GM23338 (cell line): ENCODE results near the gene SNAP47. TPM values are rescaled to one million over a fixed set of nuclear protein-coding genes. Genes with fewer than 3 reads are reported as not detected.

ENCODE experiments used
- ATAC-seq: fragments of 200-7000 bp; cut with Tn5 transposase; 3 replicates; pipeline ENCODE4 v1.9.1; 2020
- DNase-seq: peaks from one replicate; pipeline ENCODE4 v3.0.0-alpha.2; 2015; ENCODE audit warnings: low spot score
- H2AFZ ChIP-seq: fragments of 200-600 bp; sonication (generic); 2 replicates; pipeline ENCODE4 v1.8.0; 2016; ENCODE audit warnings: antibody characterized with exemption, mild to moderate bottlenecking, moderate library complexity
- H3F3A ChIP-seq: fragments of 200-600 bp; sonication (generic); replicated peaks from 2 replicates; pipeline ENCODE4 v1.8.0; 2017; ENCODE audit warnings: antibody characterized with exemption, mixed run types, low read depth
- H3K27ac ChIP-seq: fragments of 200-600 bp; sonication (generic); 2 replicates; pipeline ENCODE4 v1.6.1; 2016; ENCODE audit warnings: low read depth
- H3K27me3 ChIP-seq: fragments of 200-600 bp; sonication (generic); 2 replicates; pipeline ENCODE4 v1.8.0; 2016; ENCODE audit warnings: mild to moderate bottlenecking, mixed run types, moderate library complexity; ENCODE audit not compliant: insufficient read depth
- H3K36me3 ChIP-seq: fragments of 200-600 bp; sonication (generic); 2 replicates; pipeline ENCODE4 v1.8.0; 2016; ENCODE audit warnings: mild to moderate bottlenecking; ENCODE audit not compliant: insufficient read depth
- H3K4me1 ChIP-seq: fragments of 200-600 bp; sonication (generic); 2 replicates; pipeline ENCODE4 v1.8.0; 2016; ENCODE audit warnings: mild to moderate bottlenecking, moderate library complexity; ENCODE audit not compliant: insufficient read depth
- H3K4me2 ChIP-seq: fragments of 200-600 bp; sonication (generic); 2 replicates; pipeline ENCODE4 v1.7.1; 2017; ENCODE audit warnings: mixed run types
- H3K4me3 ChIP-seq: fragments of 200-600 bp; sonication (generic); 2 replicates; pipeline ENCODE4 v1.6.1; 2016; ENCODE audit warnings: mixed run types
- H3K79me2 ChIP-seq: fragments of 200-600 bp; sonication (generic); replicated peaks from 2 replicates; pipeline ENCODE4 v1.8.0; 2017; ENCODE audit warnings: mild to moderate bottlenecking; ENCODE audit not compliant: insufficient read depth
- H3K9me2 ChIP-seq: fragments of 200-600 bp; sonication (generic); 2 replicates; pipeline ENCODE4 v1.8.0; 2017; ENCODE audit not compliant: insufficient read depth
- H4K20me1 ChIP-seq: fragments of 200-600 bp; sonication (generic); replicated peaks from 2 replicates; pipeline ENCODE4 v1.8.0; 2017; ENCODE audit warnings: mild to moderate bottlenecking; ENCODE audit not compliant: insufficient read depth
- H3K27ac Mint-ChIP-seq: 2 replicates; pipeline ENCODE4 v1.8.0; 2020; ENCODE audit warnings: inconsistent platforms, mild to moderate bottlenecking, moderate library complexity, mixed read lengths
- H3K27me3 Mint-ChIP-seq: 3 replicates; pipeline ENCODE4 v1.8.0; 2022; ENCODE audit warnings: low read depth, mild to moderate bottlenecking, moderate library complexity, mixed read lengths, inconsistent platforms; ENCODE audit not compliant: insufficient read depth, poor library complexity
- H3K36me3 Mint-ChIP-seq: 3 replicates; pipeline ENCODE4 v1.8.0; 2021; ENCODE audit warnings: low read depth, mild to moderate bottlenecking, inconsistent platforms, moderate library complexity, mixed read lengths
- H3K4me1 Mint-ChIP-seq: 3 replicates; pipeline ENCODE4 v1.8.0; 2020; ENCODE audit warnings: mild to moderate bottlenecking, inconsistent platforms, mixed read lengths
- H3K4me3 Mint-ChIP-seq: 3 replicates; pipeline ENCODE4 v1.8.0; 2021; ENCODE audit warnings: moderate library complexity, mild to moderate bottlenecking, inconsistent platforms, mixed read lengths
- H3K9me3 Mint-ChIP-seq: 3 replicates; pipeline ENCODE4 v1.8.0; 2020; ENCODE audit warnings: moderate library complexity, mild to moderate bottlenecking, inconsistent platforms, mixed read lengths
- CREB1 ChIP-seq: fragments of 250-450 bp; sonication (Bioruptor Pico); IDR thresholded peaks from 2 replicates; pipeline ENCODE4 v1.5.0; 2020; ENCODE audit warnings: low read depth, mild to moderate bottlenecking, moderate library complexity
- EZH2 ChIP-seq: fragments of 200-600 bp; sonication (generic); IDR thresholded peaks from one replicate; pipeline ENCODE4 v1.8.0; 2017; ENCODE audit warnings: antibody characterized with exemption, mild to moderate bottlenecking, low read depth; ENCODE audit not compliant: unreplicated experiment
- JUNB ChIP-seq: IDR thresholded peaks from one replicate; pipeline ENCODE4 v1.6.1; 2016; ENCODE audit warnings: antibody characterized with exemption; ENCODE audit not compliant: unreplicated experiment
- NANOG ChIP-seq: IDR thresholded peaks from 2 replicates; pipeline ENCODE4 v1.6.1; 2016; ENCODE audit warnings: antibody characterized with exemption, borderline replicate concordance
- POLR2AphosphoS5 ChIP-seq: IDR thresholded peaks from 2 replicates; pipeline ENCODE4 v1.6.1; 2016; ENCODE audit warnings: antibody characterized with exemption, low read depth
- STAT1 ChIP-seq: IDR thresholded peaks from one replicate; pipeline ENCODE4 v1.6.1; 2016; ENCODE audit warnings: antibody characterized with exemption; ENCODE audit not compliant: unreplicated experiment
- ZNF114 ChIP-seq: fragments of 250-450 bp; sonication (Bioruptor Pico); IDR thresholded peaks from 2 replicates; pipeline ENCODE4 v1.5.0; 2020; ENCODE audit warnings: mild to moderate bottlenecking, moderate library complexity
- ZNF331 ChIP-seq: fragments of 250-450 bp; sonication (Bioruptor Pico); IDR thresholded peaks from 2 replicates; pipeline ENCODE4 v1.5.0; 2020; ENCODE audit warnings: low read depth, mild to moderate bottlenecking, moderate library complexity
- ZNF462 ChIP-seq: fragments of 250-450 bp; sonication (Bioruptor Pico); IDR thresholded peaks from 2 replicates; pipeline ENCODE4 v1.5.0; 2020; ENCODE audit warnings: mild to moderate bottlenecking, moderate library complexity
- polyA plus RNA-seq: library from polyadenylated mRNA; unstranded; fragments of >200 nt; fragmentation: Nextera tagmentation; extraction: Ambion mirVana; gene quantifications from 2 replicates; pipeline ENCODE4 v1.2.1, GENCODE V29; 2016
- total RNA-seq: library from RNA; depleted of rRNA; stranded (reverse); fragments of >200 nt; shearing (Covaris generic); gene quantifications from 2 replicates; pipeline ENCODE4 v1.2.3, GENCODE V29; 2014
- TF ChIP-seq, protein P1 (sequence below): IDR thresholded peaks from one replicate; pipeline ENCODE4 v1.6.1; 2018; ENCODE audit warnings: antibody characterized with exemption; ENCODE audit not compliant: unreplicated experiment
- TF ChIP-seq, protein P2 (sequence below), 2 experiments: fragments of 200-600 bp in 1 of 2; sonication (generic) in 1 of 2; conservative IDR thresholded peaks; 2 replicates each; pipeline versions ENCODE4 v1.5.1 to v1.6.1; 2016 to 2017; ENCODE audit warnings: antibody characterized with exemption in 2 of 2, low read depth in 2 of 2, mild to moderate bottlenecking in 2 of 2, moderate library complexity in 1 of 2

SNAP47 gene
- total and polyA plus RNA-seq, 2 experiments from 2014 or later = 19.5 to 51.8 TPM

DNA sequence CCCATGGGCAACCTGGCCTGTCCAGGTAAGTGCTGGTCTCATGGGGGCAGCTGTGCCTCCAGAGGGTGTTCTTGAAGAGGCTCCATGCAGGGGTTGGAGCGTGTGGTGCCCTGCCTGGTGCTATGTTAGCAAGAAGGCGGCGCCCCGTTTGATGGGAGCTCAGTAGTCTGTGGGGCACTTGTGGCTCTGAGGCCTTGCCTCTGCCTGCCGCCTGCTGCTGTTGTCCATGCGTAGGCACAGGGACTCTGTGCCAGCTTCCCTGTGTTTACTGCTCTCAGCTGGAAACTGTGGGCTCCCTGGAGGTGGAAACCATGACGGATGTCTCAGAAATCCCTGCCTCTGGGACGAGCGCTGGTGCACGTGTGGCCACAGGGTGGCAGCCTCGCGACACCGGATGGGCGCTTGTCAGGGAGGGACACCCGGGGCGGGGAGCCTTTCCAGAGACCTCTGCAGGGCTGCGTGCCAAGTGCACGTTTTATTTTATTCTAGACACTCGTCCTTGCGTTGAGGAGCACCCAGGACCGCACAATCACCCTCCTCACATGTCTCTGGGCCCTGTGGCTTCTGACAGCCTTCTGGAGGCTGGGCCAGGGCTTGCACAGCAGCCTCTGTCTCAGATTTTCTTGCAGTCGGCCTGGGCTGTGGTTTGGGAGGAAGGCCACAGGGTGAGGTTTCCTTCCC, 27.1 kb downstream of the SNAP47 start:
- H3K4me1 ChIP-seq = no peaks in the 10 kb centered on the region
- H3K27ac ChIP-seq = no peak overlapping the region
- ATAC-seq (peak; percentile 97), DNase-seq (peak; percentile 95)
- Mint-ChIP-seq H3K4me1 (no peaks in the 10 kb centered on the region; the same call in 2 of the 3 replicates), H3K27me3 (peaks cover 5% of the 10 kb centered on the region), H3K9me3 (no peaks in the 10 kb centered on the region), H3K27ac (no peak overlapping the region; the same call in 1 of the 2 replicates), H3K4me3 (no peak overlapping the region), H3K36me3 (peaks cover 40% of the 10 kb centered on the region)
- H2AFZ ChIP-seq = no peak overlapping the region
- no peaks in the 10 kb centered on the region for H3K27me3 ChIP-seq
- no peaks in the 10 kb centered on the region for H3K9me2 ChIP-seq
- H3K36me3 ChIP-seq = peaks cover 5% of the 10 kb centered on the region; the same call in 1 of the 2 replicates
- H3K4me3 ChIP-seq = no peak overlapping the region
- H4K20me1 ChIP-seq = peaks cover 4% of the 10 kb centered on the region
- H3K4me2 ChIP-seq = no peak overlapping the region
- H3F3A ChIP-seq = no peaks in the 10 kb centered on the region
- TF ChIP-seq, protein P1, sequence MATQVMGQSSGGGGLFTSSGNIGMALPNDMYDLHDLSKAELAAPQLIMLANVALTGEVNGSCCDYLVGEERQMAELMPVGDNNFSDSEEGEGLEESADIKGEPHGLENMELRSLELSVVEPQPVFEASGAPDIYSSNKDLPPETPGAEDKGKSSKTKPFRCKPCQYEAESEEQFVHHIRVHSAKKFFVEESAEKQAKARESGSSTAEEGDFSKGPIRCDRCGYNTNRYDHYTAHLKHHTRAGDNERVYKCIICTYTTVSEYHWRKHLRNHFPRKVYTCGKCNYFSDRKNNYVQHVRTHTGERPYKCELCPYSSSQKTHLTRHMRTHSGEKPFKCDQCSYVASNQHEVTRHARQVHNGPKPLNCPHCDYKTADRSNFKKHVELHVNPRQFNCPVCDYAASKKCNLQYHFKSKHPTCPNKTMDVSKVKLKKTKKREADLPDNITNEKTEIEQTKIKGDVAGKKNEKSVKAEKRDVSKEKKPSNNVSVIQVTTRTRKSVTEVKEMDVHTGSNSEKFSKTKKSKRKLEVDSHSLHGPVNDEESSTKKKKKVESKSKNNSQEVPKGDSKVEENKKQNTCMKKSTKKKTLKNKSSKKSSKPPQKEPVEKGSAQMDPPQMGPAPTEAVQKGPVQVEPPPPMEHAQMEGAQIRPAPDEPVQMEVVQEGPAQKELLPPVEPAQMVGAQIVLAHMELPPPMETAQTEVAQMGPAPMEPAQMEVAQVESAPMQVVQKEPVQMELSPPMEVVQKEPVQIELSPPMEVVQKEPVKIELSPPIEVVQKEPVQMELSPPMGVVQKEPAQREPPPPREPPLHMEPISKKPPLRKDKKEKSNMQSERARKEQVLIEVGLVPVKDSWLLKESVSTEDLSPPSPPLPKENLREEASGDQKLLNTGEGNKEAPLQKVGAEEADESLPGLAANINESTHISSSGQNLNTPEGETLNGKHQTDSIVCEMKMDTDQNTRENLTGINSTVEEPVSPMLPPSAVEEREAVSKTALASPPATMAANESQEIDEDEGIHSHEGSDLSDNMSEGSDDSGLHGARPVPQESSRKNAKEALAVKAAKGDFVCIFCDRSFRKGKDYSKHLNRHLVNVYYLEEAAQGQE = no peak
- TF ChIP-seq, protein P2, sequence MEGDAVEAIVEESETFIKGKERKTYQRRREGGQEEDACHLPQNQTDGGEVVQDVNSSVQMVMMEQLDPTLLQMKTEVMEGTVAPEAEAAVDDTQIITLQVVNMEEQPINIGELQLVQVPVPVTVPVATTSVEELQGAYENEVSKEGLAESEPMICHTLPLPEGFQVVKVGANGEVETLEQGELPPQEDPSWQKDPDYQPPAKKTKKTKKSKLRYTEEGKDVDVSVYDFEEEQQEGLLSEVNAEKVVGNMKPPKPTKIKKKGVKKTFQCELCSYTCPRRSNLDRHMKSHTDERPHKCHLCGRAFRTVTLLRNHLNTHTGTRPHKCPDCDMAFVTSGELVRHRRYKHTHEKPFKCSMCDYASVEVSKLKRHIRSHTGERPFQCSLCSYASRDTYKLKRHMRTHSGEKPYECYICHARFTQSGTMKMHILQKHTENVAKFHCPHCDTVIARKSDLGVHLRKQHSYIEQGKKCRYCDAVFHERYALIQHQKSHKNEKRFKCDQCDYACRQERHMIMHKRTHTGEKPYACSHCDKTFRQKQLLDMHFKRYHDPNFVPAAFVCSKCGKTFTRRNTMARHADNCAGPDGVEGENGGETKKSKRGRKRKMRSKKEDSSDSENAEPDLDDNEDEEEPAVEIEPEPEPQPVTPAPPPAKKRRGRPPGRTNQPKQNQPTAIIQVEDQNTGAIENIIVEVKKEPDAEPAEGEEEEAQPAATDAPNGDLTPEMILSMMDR (conservative IDR thresholded peaks at IDR 0.05; ENCODE audit: low read depth in 2 of 2) = peak; percentile 77 to 97
- TF ChIP-seq EZH2 = no peak
- TF ChIP-seq NANOG = no peak
- TF ChIP-seq STAT1 = no peak
- no peak for TF ChIP-seq ZNF462 (CRISPR knock-in tag)
- TF ChIP-seq POLR2AphosphoS5 = no peak
- no peak for TF ChIP-seq ZNF114
- no peak for TF ChIP-seq JUNB
- TF ChIP-seq CREB1 (CRISPR knock-in tag) = 0 out of 2 replicates have a peak, but pooled peaks have one; percentile 22
- TF ChIP-seq ZNF331 = no peak
- H3K79me2 ChIP-seq = peaks cover 13% of the 10 kb centered on the region; the same call in 1 of the 2 replicates
